RWPE1 (cell line): ENCODE data around the gene CTRB2.
A peak's percentile ranks its signal among the peaks of the same experiment; 100 is the strongest.

ENCODE experiments used
- CTCF ChIA-PET: fragments of 350-600 bp; sonication (Branson Sonifier 250); formaldehyde crosslinking; extraction: SDS; loops from one replicate; lab custom pipeline; 2021; lab: Yijun Ruan, JAX
- POLR2A ChIA-PET: fragments of 400-600 bp; formaldehyde crosslinking; extraction: SDS; loops from one replicate; lab custom pipeline; 2020; ENCODE audit warnings: antibody characterized with exemption; ENCODE audit not compliant: low non-redundant PET; lab: Yijun Ruan, JAX
- DNase-seq: peaks from one replicate; pipeline ENCODE4 v3.0.0; 2012; ENCODE audit warnings: low spot score
- H3K27ac ChIP-seq: fragments of 450-650 bp; 2 replicates; pipeline ENCODE4 v1.5.1; 2017
- TF ChIP-seq, protein P1 (sequence below): fragments of 450-650 bp; conservative IDR thresholded peaks from 2 replicates; pipeline ENCODE4 v1.5.1; 2017; ENCODE audit warnings: low read depth, mild to moderate bottlenecking

Gene CTRB2

DNA sequence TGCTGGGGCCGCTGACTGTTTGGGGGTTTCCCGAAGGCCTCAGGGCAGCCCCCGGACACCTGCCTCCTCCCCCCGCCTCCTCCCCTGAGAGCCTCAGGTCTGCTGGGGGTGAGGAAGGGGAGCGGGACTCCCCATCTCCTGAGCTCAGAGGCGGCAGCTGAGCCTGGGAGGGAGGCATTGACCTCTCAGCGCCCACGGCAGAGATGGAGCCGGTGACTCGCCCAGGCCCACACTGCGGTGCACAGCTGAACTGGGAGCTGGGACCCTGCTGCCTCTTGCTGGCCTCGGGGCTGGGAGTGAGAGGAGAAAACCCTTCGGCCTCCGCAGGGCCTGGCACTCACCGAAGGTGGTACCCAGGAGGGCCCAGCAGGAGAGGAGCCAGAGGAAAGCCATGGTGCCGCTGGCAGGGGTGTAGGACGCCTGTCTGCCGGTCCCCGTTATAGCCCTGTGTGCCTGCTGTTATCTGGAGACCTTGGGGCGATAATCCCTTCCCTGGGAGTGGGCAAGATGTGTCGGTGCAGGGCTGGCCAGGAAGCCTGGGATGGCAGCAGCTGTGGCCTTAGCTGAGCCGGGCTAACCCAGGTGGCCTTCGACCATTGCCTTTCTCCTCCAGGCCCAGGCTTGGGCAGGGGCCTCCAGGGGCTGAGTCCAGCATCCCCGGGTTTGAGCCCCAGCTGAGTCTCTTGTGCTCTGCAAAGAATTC lies at the start of gene CTRB2:
Gene CTRB2 (minus strand): TSS at position 413 of the 703 bp plus-strand sequence. CDS start 20 bp downstream, at position 393.
- DNase-seq: no peak
- POLR2A ChIA-PET: interaction anchor here (0.6 kb wide), 1 partner anchor 110 kb away, joined by 7 read pairs; no protein-coding TSS in a partner anchor
- H3K27ac ChIP-seq: peak within 1 kb of the TSS; percentile 9; the same call in 1 of the 2 replicates
- CTCF ChIA-PET: no interaction called here
- TF ChIP-seq, protein P1, sequence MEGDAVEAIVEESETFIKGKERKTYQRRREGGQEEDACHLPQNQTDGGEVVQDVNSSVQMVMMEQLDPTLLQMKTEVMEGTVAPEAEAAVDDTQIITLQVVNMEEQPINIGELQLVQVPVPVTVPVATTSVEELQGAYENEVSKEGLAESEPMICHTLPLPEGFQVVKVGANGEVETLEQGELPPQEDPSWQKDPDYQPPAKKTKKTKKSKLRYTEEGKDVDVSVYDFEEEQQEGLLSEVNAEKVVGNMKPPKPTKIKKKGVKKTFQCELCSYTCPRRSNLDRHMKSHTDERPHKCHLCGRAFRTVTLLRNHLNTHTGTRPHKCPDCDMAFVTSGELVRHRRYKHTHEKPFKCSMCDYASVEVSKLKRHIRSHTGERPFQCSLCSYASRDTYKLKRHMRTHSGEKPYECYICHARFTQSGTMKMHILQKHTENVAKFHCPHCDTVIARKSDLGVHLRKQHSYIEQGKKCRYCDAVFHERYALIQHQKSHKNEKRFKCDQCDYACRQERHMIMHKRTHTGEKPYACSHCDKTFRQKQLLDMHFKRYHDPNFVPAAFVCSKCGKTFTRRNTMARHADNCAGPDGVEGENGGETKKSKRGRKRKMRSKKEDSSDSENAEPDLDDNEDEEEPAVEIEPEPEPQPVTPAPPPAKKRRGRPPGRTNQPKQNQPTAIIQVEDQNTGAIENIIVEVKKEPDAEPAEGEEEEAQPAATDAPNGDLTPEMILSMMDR: no peak

DNA sequence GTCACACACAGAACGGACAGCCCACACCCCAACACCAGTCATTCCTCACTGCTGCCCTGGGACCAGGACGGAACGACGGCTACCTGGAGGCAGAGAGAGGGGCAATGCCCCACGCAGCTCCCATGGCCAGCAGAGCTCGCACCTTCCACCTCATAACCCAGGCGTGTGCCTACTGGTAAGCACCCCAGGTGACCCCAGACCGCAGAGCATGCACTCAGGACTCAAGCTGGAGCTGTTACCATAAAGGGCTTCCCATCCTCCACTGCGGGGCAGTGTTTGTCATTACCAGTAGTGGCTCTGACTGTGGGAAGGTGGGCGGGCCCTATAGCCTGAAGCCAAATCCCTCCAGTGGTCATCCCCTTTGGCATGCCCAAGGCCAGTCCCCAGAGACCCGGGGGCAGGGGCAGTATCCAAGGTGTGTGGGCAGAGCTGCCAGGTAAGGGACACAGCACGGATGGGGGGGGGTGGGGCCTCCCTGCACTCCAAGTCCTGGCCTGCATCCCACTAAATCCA lies 49.2 kb upstream of the CTRB2 start:
- POLR2A ChIA-PET: no interaction called here
- no peak for DNase-seq
- CTCF ChIA-PET: interaction anchor here (1.4 kb wide), 1 partner anchor 22 kb away, joined by 4 read pairs; no protein-coding TSS in a partner anchor
- TF ChIP-seq, protein P1: no peak
- peak overlapping the region; percentile 98 for H3K27ac ChIP-seq

DNA sequence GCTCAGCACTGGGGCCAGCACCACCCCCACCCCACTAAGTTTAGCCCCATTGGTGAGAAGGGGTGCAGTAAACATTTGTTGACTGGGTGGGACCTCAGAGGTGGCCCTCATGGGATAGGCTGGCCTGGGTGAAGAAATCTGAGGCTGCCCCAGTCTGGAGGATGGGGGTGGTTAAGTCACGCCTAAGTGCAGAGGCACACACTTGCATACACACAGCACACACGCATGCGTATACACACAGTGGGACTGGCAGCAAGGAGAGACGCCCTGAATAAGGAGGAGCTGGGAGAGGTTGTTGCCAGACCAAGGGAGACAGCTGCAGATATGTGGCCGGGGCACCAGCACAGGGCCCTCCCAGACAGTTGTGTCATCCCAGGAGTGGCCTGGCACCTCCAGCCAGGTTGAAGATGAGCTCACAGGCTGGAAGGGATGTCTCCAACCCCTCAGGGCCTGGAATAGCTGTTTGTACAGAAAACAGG lies 47.4 kb upstream of the CTRB2 start:
- DNase-seq: peak; percentile 52
- TF ChIP-seq, protein P1: no peak
- CTCF ChIA-PET: interaction anchor here (1.4 kb wide), 1 partner anchor 20 kb away, joined by 4 read pairs; no protein-coding TSS in a partner anchor
- POLR2A ChIA-PET: no interaction called here
- H3K27ac ChIP-seq: peak overlapping the region; percentile 98

DNA sequence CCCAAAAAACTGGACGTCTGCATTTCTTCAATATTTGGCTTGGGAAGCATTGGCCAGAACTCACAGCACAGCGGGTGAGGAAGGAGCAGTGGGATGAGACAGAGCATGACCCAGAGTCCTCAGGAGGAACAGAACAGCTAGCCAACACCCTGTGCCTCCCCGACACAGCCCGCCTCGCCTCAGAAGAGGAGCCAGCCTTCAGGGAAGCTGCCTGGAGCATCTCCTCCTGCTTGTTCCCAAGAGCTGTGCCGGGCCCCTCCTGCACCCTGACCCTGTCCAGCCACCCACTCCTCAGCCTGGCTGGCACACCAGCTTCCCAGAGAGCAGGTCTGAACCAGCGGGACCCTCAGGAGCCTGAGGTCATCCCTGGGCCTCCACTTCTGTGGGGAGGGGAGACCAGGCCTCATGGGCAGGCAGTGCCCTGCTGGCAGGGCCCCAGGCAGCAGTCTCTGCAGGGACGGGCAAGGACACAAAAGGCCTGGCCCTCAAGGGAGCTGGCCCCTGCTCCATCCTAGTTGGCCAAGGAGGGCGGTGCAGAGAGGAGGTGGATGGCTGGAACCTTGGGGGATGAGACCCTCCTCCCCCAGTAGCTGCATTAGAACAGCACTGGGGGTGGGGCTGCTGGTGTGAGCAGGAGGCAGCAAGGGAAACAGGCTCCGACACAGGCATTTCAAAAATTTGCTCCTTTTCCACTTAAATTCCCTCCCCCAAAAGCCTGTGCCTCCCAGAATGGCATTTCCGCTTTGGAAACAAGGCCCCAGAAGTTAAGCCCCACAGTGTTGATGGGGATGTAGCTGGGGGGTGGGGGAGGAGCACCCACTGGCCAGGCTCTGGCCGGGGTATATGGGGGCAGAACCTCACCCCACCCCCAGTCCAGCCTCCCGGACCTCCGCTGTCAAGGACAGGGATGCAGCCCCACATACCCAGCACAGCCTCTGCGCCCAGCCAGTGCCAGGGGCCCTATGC lies 46.3 kb upstream of the CTRB2 start:
- no peak for DNase-seq
- ChIA-PET CTCF (interaction anchor here (1.3 kb wide), 1 partner anchor 130 kb away, joined by 5 read pairs; no protein-coding TSS in a partner anchor), POLR2A (interaction anchor here (0.6 to 0.7 kb wide), 2 partner anchors 9 to 18 kb away, joined by 3 read pairs; no protein-coding TSS in a partner anchor)
- TF ChIP-seq, protein P1: no peak
- peak overlapping the region; percentile 98 for H3K27ac ChIP-seq

DNA sequence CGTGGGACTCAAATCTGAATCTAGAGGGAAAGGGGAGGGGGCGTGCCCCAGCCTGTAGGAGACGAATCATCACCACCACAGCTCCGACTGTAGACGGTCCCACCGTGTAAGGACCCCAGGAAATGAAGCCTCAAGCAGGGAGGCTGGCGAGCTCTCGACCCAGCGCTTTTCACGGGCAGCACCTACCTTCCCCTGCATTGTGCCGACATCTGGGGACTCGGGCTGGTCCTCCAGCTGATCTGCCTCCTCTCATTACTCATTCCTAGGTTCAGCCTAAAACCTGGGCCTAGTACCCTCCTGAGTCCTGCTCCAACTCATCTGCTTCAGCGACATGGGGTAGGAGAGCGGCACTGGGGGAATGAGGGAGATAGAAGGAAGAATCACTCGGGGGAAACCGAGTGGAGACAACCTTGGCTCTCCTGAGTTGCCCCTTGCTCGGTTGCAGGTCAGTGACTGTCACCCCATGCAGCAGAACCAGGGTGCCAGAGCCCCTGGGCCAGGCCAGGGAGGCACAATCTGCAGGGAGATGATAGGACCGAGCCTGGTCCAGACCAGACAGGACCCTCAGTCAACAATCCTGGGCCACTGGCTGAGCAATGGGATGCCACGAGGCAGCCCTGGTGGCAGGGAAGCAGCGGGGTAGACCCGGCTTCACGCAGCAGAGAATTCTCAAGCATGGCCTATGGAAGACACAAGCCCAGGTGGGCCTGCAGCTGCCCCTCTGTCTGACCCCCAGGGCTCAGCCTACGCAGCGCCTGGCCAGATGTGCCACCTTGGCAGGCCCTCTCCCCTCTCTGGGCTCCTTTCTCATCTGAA lies 45.3 kb upstream of the CTRB2 start:
- TF ChIP-seq, protein P1: no peak
- ChIA-PET CTCF (interaction anchor here (1.3 kb wide), 1 partner anchor 131 kb away, joined by 5 read pairs; no protein-coding TSS in a partner anchor), POLR2A (interaction anchor here (2.0 kb wide), 1 partner anchor 53 kb away, joined by 9 read pairs; no protein-coding TSS in a partner anchor)
- peak overlapping the region; percentile 98 for H3K27ac ChIP-seq
- DNase-seq: no peak
